B cell (primary cell): ENCODE measurements around the gene HIBCH. TPM values are rescaled to one million over a fixed set of nuclear protein-coding genes. Genes with fewer than 3 reads are reported as not detected.
"Not testable (repeated sequence)": the region's sequence is repeated elsewhere in the genome, so short reads cannot be mapped to it uniquely, and the experiment has no call there.

ENCODE experiments used
- ATAC-seq: fragments of 200-7000 bp; cut with Tn5 transposase; one replicate; pipeline ENCODE4 v1.10.0; 2021; ENCODE audit warnings: low read depth, mild to moderate bottlenecking, moderate number of reproducible peaks, moderate library complexity
- CTCF ChIA-PET: fragments of 350-600 bp; sonication (Branson Sonifier 250); formaldehyde crosslinking; loops from one replicate; lab custom pipeline; 2021; ENCODE audit warnings: antibody characterized with exemption, inconsistent platforms; lab: Charles Lee
- POLR2A ChIA-PET: fragments of 350-600 bp; sonication (Branson Sonifier 250); formaldehyde crosslinking; loops from one replicate; lab custom pipeline; 2021; ENCODE audit warnings: antibody characterized with exemption; lab: Charles Lee
- DNase-seq: peaks from one replicate; pipeline ENCODE4 v3.0.0; 2013
- H2AFZ ChIP-seq: 2 replicates; pipeline ENCODE4 v1.6.1; 2012; ENCODE audit warnings: mild to moderate bottlenecking, low read depth, low read length; ENCODE audit not compliant: insufficient read depth, poor library complexity, severe bottlenecking
- H3K27ac ChIP-seq, 2 donors: 1 replicate in 1 of 2; 2 replicates in 1 of 2; pipeline ENCODE4 v1.5.1; 2012 to 2013; ENCODE audit warnings: low read length in 2 of 2, mild to moderate bottlenecking in 2 of 2, moderate library complexity in 1 of 2
- H3K27me3 ChIP-seq, 4 experiments: fragments of 200-600 bp in 1 of 4; sonication (generic) in 1 of 4; replicated peaks in 1 of 4; 1 replicate in 2 of 4; 2 replicates in 2 of 4; pipeline versions ENCODE4 v1.6.1 to v1.7.0; 2013 to 2016; ENCODE audit warnings: low read length in 3 of 4, mild to moderate bottlenecking in 2 of 4, mixed read lengths in 1 of 4, moderate library complexity in 1 of 4; ENCODE audit not compliant: insufficient read depth in 4 of 4, control insufficient read depth in 3 of 4; ENCODE audit errors: control extremely low read depth in 1 of 4
- H3K36me3 ChIP-seq, 2 experiments: replicated peaks in 1 of 2; 1 replicate in 1 of 2; 2 replicates in 1 of 2; pipeline versions ENCODE4 v1.6.1 to v1.7.1; 2013; ENCODE audit warnings: low read length in 1 of 2; ENCODE audit not compliant: insufficient read depth in 2 of 2, control insufficient read depth in 1 of 2; ENCODE audit errors: control extremely low read depth in 1 of 2, extremely low read depth in 1 of 2
- H3K4me1 ChIP-seq, 2 donors: fragments of 200-600 bp in 1 of 2; sonication (generic) in 1 of 2; 1 replicate in 1 of 2; 2 replicates in 1 of 2; pipeline versions ENCODE4 v1.5.1 to v1.6.1; 2013 to 2017; ENCODE audit warnings: low read length in 2 of 2; ENCODE audit not compliant: control insufficient read depth in 2 of 2, insufficient read depth in 2 of 2
- H3K4me2 ChIP-seq: replicated peaks from 2 replicates; pipeline ENCODE3; 2012; ENCODE audit warnings: mild to moderate bottlenecking, low read depth, low read length; ENCODE audit not compliant: poor library complexity, severe bottlenecking
- H3K4me3 ChIP-seq, 5 experiments: fragments of 200-600 bp in 1 of 5; sonication (generic) in 1 of 5; 1 replicate in 3 of 5; 2 replicates in 2 of 5; pipeline versions ENCODE4 v1.5.1 to v1.7.0; 2011 to 2016; ENCODE audit warnings: low read length in 4 of 5, mild to moderate bottlenecking in 4 of 5, low read depth in 2 of 5, control low read depth in 1 of 5, moderate library complexity in 1 of 5; ENCODE audit not compliant: insufficient read depth in 1 of 5; ENCODE audit errors: control extremely low read depth in 1 of 5, extremely low read depth in 1 of 5
- H3K79me2 ChIP-seq: fragments of 200-600 bp; sonication (generic); one replicate; pipeline ENCODE4 v1.6.0; 2016; ENCODE audit warnings: low read length; ENCODE audit not compliant: control insufficient read depth, insufficient read depth
- H3K9ac ChIP-seq: fragments of 200-600 bp; sonication (generic); 2 replicates; pipeline ENCODE4 v1.6.1; 2017; ENCODE audit warnings: mild to moderate bottlenecking, low read length, moderate library complexity
- H3K9me3 ChIP-seq, 3 donors: one replicate each; pipeline versions ENCODE4 v1.6.1 to v1.7.1; 2013; ENCODE audit warnings: low read length in 2 of 3; ENCODE audit not compliant: control insufficient read depth in 2 of 3, insufficient read depth in 1 of 3; ENCODE audit errors: control extremely low read depth in 1 of 3
- H4K20me1 ChIP-seq: 2 replicates; pipeline ENCODE4 v1.6.0; 2012; ENCODE audit warnings: mild to moderate bottlenecking, low read length; ENCODE audit not compliant: insufficient read depth, control insufficient read depth, poor library complexity, severe bottlenecking
- H3K27ac Mint-ChIP-seq: one replicate; pipeline ENCODE4 v1.8.0; 2021; ENCODE audit warnings: mixed read lengths
- H3K27me3 Mint-ChIP-seq: one replicate; pipeline ENCODE4 v1.8.0; 2021; ENCODE audit warnings: mixed read lengths
- H3K4me1 Mint-ChIP-seq: one replicate; pipeline ENCODE4 v1.8.0; 2021; ENCODE audit warnings: mixed read lengths
- H3K4me3 Mint-ChIP-seq: one replicate; pipeline ENCODE4 v1.8.0; 2021; ENCODE audit warnings: mixed read lengths
- H3K9me3 Mint-ChIP-seq: one replicate; pipeline ENCODE4 v1.8.0; 2022; ENCODE audit warnings: mixed read lengths; ENCODE audit not compliant: insufficient read depth
- CTCF ChIP-seq: fragments of 200-600 bp; IDR thresholded peaks from one replicate; pipeline ENCODE4 v1.8.0; 2022; ENCODE audit warnings: antibody characterized with exemption, mild to moderate bottlenecking
- EZH2 ChIP-seq: IDR thresholded peaks from 2 replicates; pipeline ENCODE4 v1.6.1; 2012; ENCODE audit warnings: borderline replicate concordance, low read depth, mild to moderate bottlenecking, moderate library complexity, low read length; ENCODE audit not compliant: insufficient read depth, poor library complexity, severe bottlenecking
- WGBS: methylation state at CpG from one replicate; pipeline ENCODE4 v1.1.5; 2013; ENCODE audit warnings: missing lambda C conversion rate; ENCODE audit not compliant: insufficient coverage; 5-methylcytosine and 5-hydroxymethylcytosine counted together
- intact Hi-C: fragments of 100-400 bp; cut with micrococcal nuclease; formaldehyde crosslinking; loops from one replicate; pipeline ENCODE4 v1.10.0; 2022
- polyA plus RNA-seq: library from polyadenylated mRNA; depleted of rRNA; stranded (reverse); fragments of >200 nt; gene quantifications from 2 replicates; pipeline ENCODE4 v1.2.3, GENCODE V29; 2012
- total RNA-seq, 2 donors: library from RNA; stranded (reverse); fragments of 120-200 nt in 1 of 2; gene quantifications; 1 replicate in 1 of 2; 2 replicates in 1 of 2; pipeline versions ENCODE4 v1.2.3 to v1.2.4, GENCODE V29; 2013 to 2022

Gene HIBCH
- total and polyA plus RNA-seq, 2 donors (not counting 1 experiment from before 2014, with no cell fraction given) = 5.6 to 30.2 TPM

GRCh38 chr2:190235101-190235500 is 84.5 kb downstream of the HIBCH start:
- no peak overlapping the region for H3K27ac Mint-ChIP-seq
- POLR2A ChIA-PET = no interaction called here
- intact Hi-C loops = no loop called here

GRCh38 chr2:190223989-190224388 is 95.6 kb downstream of the HIBCH start:
- H3K27me3 ChIP-seq, H3K4me3 ChIP-seq, H3K4me2 ChIP-seq, H4K20me1 ChIP-seq, H3K9me3 ChIP-seq, H3K27me3 Mint-ChIP-seq, H3K79me2 ChIP-seq, H3K27ac Mint-ChIP-seq, H3K9me3 Mint-ChIP-seq, H3K4me3 Mint-ChIP-seq, H3K27ac ChIP-seq, ATAC-seq, H2AFZ ChIP-seq, H3K9ac ChIP-seq, POLR2A ChIA-PET, CTCF ChIA-PET, H3K4me1 ChIP-seq, intact Hi-C loops, DNase-seq: not testable (repeated sequence)
- WGBS = 99% methylated on average over 12 of the region's 12 CpGs
- peaks cover 20% of the 10 kb centered on the region for H3K4me1 Mint-ChIP-seq
- peaks cover 8 to 23% of the 10 kb centered on the region in 2 experiments for H3K36me3 ChIP-seq

More at GRCh38 chr2:190235101-190235500, 84.5 kb downstream of the HIBCH start:
- Mint-ChIP-seq H3K9me3 (peaks cover 4% of the 10 kb centered on the region), H3K4me1 (no peaks in the 10 kb centered on the region), H3K27me3 (no peaks in the 10 kb centered on the region), H3K4me3 (no peak overlapping the region)
- ATAC-seq (no peak), DNase-seq (no peak)
- Histone ChIP-seq H3K9me3 (no peaks in the 10 kb centered on the region), H4K20me1 (no peaks in the 10 kb centered on the region), H3K27me3 (no peaks in the 10 kb centered on the region), H3K79me2 (no peaks in the 10 kb centered on the region), H3K4me3 (no peak overlapping the region), H2AFZ (no peak overlapping the region), H3K4me2 (no peak overlapping the region), H3K4me1 (no peaks in the 10 kb centered on the region), H3K27ac (no peak overlapping the region), H3K9ac (no peak overlapping the region), H3K36me3 (peaks cover 0 to 2% of the 10 kb centered on the region in 2 experiments)
- 100% methylated on average over 2 of the region's 4 CpGs for whole genome bisulfite sequencing
- TF ChIP-seq CTCF = no peak
- no peak for TF ChIP-seq EZH2
- CTCF ChIA-PET = no interaction called here

GRCh38 chr2:190222745-190223144 is 96.9 kb downstream of the HIBCH start:
- H3K4me1 ChIP-seq, POLR2A ChIA-PET, H3K9me3 Mint-ChIP-seq, H4K20me1 ChIP-seq, H3K9ac ChIP-seq, H3K27me3 ChIP-seq, H3K79me2 ChIP-seq, H3K27ac ChIP-seq, H2AFZ ChIP-seq, H3K4me3 ChIP-seq, H3K9me3 ChIP-seq, ATAC-seq, H3K27me3 Mint-ChIP-seq, H3K27ac Mint-ChIP-seq, H3K4me3 Mint-ChIP-seq, intact Hi-C loops, H3K4me2 ChIP-seq, DNase-seq, CTCF ChIA-PET: not testable (repeated sequence)
- no CpG with 5 or more reads among the region's 2 CpGs for WGBS
- peaks cover 14% of the 10 kb centered on the region for H3K4me1 Mint-ChIP-seq
- H3K36me3 ChIP-seq = peaks cover 8 to 23% of the 10 kb centered on the region in 2 experiments
